HepG2 (cell line): ENCODE data around the gene TCF19.

Experiments
- BRD4 ChIP-seq: sonication (generic); formaldehyde crosslinking; IDR thresholded peaks from 2 replicates; pipeline ENCODE4 v1.4.0; 2020; ENCODE audit warnings: missing genetic modification reagents
- CTCF ChIP-seq: sonication (generic); formaldehyde crosslinking; IDR thresholded peaks from 2 replicates; pipeline ENCODE4 v1.5.0; 2020; ENCODE audit warnings: mild to moderate bottlenecking, missing genetic modification reagents, moderate library complexity
- MAFK ChIP-seq, 2 experiments: IDR thresholded peaks in 1 of 2; conservative IDR thresholded peaks in 1 of 2; 2 replicates each; pipeline ENCODE4 v1.6.1; 2011; ENCODE audit warnings: improper control_type of control experiment in 2 of 2, low read length in 2 of 2
- MTA3 ChIP-seq: sonication (generic); formaldehyde crosslinking; IDR thresholded peaks from 2 replicates; pipeline ENCODE4 v1.4.0; 2020; ENCODE audit warnings: missing genetic modification reagents
- NR2C2 ChIP-seq: sonication (generic); formaldehyde crosslinking; IDR thresholded peaks from 2 replicates; pipeline ENCODE4 v1.4.0; 2020; ENCODE audit warnings: missing genetic modification reagents, mild to moderate bottlenecking, moderate library complexity, borderline replicate concordance
- RAD51 ChIP-seq: fragments of 450-650 bp; IDR thresholded peaks from 2 replicates; pipeline ENCODE4 v1.6.1; 2016; ENCODE audit warnings: borderline replicate concordance
- ZKSCAN1 ChIP-seq: fragments of 150-350 bp; IDR thresholded peaks from 2 replicates; pipeline ENCODE4 v1.6.1; 2014; ENCODE audit warnings: low read length
- ZNF24 ChIP-seq: fragments of 450-650 bp; IDR thresholded peaks from 2 replicates; pipeline ENCODE4 v1.6.1; 2017; ENCODE audit warnings: antibody characterized with exemption, mild to moderate bottlenecking
- ZNF549 ChIP-seq: sonication (generic); formaldehyde crosslinking; IDR thresholded peaks from 2 replicates; pipeline ENCODE4 v1.5.0; 2020; ENCODE audit warnings: missing genetic modification reagents
- ZNF569 ChIP-seq: sonication (generic); formaldehyde crosslinking; IDR thresholded peaks from 2 replicates; pipeline ENCODE4 v1.5.0; 2020; ENCODE audit warnings: mild to moderate bottlenecking, missing genetic modification reagents, moderate library complexity, borderline replicate concordance

DNA sequence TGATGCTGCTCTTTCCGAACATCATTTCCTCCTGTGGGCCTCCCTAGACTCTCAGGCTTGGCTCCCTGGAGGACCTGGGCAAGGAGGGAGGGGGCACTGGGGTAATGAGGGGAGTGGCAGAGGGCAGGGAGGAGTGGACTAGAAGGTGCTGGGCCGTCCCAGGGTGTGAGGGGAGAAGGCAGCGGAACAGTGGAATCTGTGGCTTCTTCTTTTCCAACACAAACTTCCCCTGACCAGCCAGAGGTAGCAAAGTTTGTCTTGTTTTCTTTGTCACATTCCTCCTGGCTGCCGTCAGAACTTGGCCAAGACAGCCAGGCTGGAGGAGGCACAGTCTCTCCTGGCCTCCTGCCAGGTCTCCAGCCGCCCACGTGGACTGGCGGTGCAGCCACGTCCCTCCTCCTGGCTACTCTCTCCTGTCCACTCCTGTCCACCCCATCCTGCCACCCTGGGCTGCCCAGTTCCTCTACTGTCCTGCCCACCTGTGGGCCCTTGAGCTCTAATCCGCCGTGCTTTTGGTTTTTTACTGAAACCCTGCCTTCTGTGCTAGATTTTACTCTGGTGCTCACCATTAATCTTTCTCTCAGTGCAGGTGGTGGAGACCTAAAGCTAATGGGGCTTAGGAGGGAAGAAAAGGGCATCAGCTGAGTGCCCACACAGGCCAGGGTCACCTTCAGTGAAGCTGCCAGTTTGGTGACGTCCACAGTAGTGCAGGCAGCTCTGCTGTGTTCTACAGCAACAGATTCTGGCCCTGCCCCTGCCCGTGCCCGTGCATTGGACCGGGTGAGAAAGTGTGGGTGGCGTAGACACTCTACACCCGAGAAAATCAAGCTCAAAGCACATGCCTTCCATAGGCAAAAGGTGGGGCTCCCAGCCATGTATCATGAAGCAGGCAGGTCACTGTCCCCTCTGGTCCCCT, 35.3 kb upstream of the TCF19 start:
- TF ChIP-seq BRD4 (CRISPR knock-in tag) (no peak), ZNF549 (CRISPR knock-in tag) (no peak), ZNF569 (CRISPR knock-in tag) (no peak), MTA3 (no peak), CTCF (CRISPR knock-in tag) (no peak), NR2C2 (CRISPR knock-in tag) (no peak), ZNF24 (no peak), ZKSCAN1 (no peak), MAFK (conservative IDR thresholded peaks at IDR 0.05 in 1 of 2, IDR thresholded peaks at IDR 0.05 in 1 of 2; ENCODE audit: low read length in 2 of 2) (no peak), RAD51 (no peak)
